HepG2 (cell line): Measurements from ENCODE around the gene PTPRF. TPM values are rescaled to one million over a fixed set of nuclear protein-coding genes. Genes with fewer than 3 reads are reported as not detected.

Experiments used
- DPF2 ChIP-seq: sonication (generic); formaldehyde crosslinking; IDR thresholded peaks from 2 replicates; pipeline ENCODE4 v1.4.0; 2020; ENCODE audit warnings: mild to moderate bottlenecking, low read depth, missing genetic modification reagents, borderline replicate concordance
- ETV5 ChIP-seq: IDR thresholded peaks from 2 replicates; pipeline ENCODE4 v1.6.1; 2018; ENCODE audit warnings: missing biosample characterization, missing genetic modification reagents, inconsistent platforms, borderline replicate concordance
- FLYWCH1 ChIP-seq: sonication (generic); formaldehyde crosslinking; IDR thresholded peaks from 2 replicates; pipeline ENCODE4 v1.8.1; 2023; ENCODE audit warnings: mild to moderate bottlenecking, missing genetic modification reagents
- KLF16 ChIP-seq, 2 experiments: sonication (generic) in 1 of 2; formaldehyde crosslinking in 1 of 2; IDR thresholded peaks; 2 replicates each; pipeline versions ENCODE4 v1.6.1 to v1.8.0; 2016 to 2023; ENCODE audit warnings: missing genetic modification reagents in 2 of 2, missing compliant biosample characterization in 1 of 2
- MAFF ChIP-seq: IDR thresholded peaks from 2 replicates; pipeline ENCODE4 v1.6.1; 2011; ENCODE audit warnings: low read depth, low read length, improper control_type of control experiment
- MXD1 ChIP-seq: sonication (generic); formaldehyde crosslinking; IDR thresholded peaks from 2 replicates; pipeline ENCODE4 v1.4.0; 2020; ENCODE audit warnings: mild to moderate bottlenecking, missing genetic modification reagents
- MXD3 ChIP-seq: IDR thresholded peaks from 2 replicates; pipeline ENCODE4 v1.6.1; 2016; ENCODE audit warnings: mild to moderate bottlenecking, missing biosample characterization, missing genetic modification reagents
- POLR2AphosphoS5 ChIP-seq: IDR thresholded peaks from 2 replicates; pipeline ENCODE4 v1.6.1; 2012; ENCODE audit warnings: low read depth, low read length
- SALL2 ChIP-seq: sonication (generic); formaldehyde crosslinking; IDR thresholded peaks from 2 replicates; pipeline ENCODE4 v1.8.1; 2023; ENCODE audit warnings: mild to moderate bottlenecking, missing genetic modification reagents, inconsistent platforms
- SMARCE1 ChIP-seq: fragments of 450-650 bp; IDR thresholded peaks from 2 replicates; pipeline ENCODE4 v1.6.1; 2017; ENCODE audit warnings: borderline replicate concordance
- TAF1 ChIP-seq: sonication (generic); formaldehyde crosslinking; IDR thresholded peaks from 2 replicates; pipeline ENCODE4 v1.4.0; 2020; ENCODE audit warnings: missing genetic modification reagents
- TBX2 ChIP-seq: sonication (generic); formaldehyde crosslinking; IDR thresholded peaks from 2 replicates; pipeline ENCODE4 v1.5.0; 2020; ENCODE audit warnings: missing genetic modification reagents, mild to moderate bottlenecking, borderline replicate concordance
- TRAFD1 ChIP-seq: sonication (generic); formaldehyde crosslinking; IDR thresholded peaks from 2 replicates; pipeline ENCODE4 v1.5.1; 2020; ENCODE audit warnings: missing genetic modification reagents, mild to moderate bottlenecking, borderline replicate concordance
- UBTF ChIP-seq: sonication (generic); formaldehyde crosslinking; IDR thresholded peaks from 2 replicates; pipeline ENCODE4 v1.4.0; 2020; ENCODE audit warnings: mild to moderate bottlenecking, missing genetic modification reagents
- ZBTB44 ChIP-seq: sonication (generic); formaldehyde crosslinking; IDR thresholded peaks from 2 replicates; pipeline ENCODE4 v1.4.0; 2020; ENCODE audit warnings: missing genetic modification reagents
- ZEB1 ChIP-seq: IDR thresholded peaks from 2 replicates; pipeline ENCODE4 v1.6.1; 2012; ENCODE audit warnings: mild to moderate bottlenecking, low read depth, inconsistent platforms; ENCODE audit not compliant: insufficient replicate concordance
- ZFY ChIP-seq: sonication (generic); formaldehyde crosslinking; IDR thresholded peaks from 2 replicates; pipeline ENCODE4 v1.4.0; 2020; ENCODE audit warnings: missing genetic modification reagents
- ZNF205 ChIP-seq: IDR thresholded peaks from 2 replicates; pipeline ENCODE4 v1.6.1; 2018; ENCODE audit warnings: missing biosample characterization, missing genetic modification reagents
- ZNF354B ChIP-seq: sonication (generic); formaldehyde crosslinking; IDR thresholded peaks from 2 replicates; pipeline ENCODE4 v1.8.0; 2022; ENCODE audit warnings: mild to moderate bottlenecking, missing genetic modification reagents
- ZNF563 ChIP-seq: sonication (generic); formaldehyde crosslinking; IDR thresholded peaks from 2 replicates; pipeline ENCODE4 v1.8.0; 2022; ENCODE audit warnings: mild to moderate bottlenecking, moderate library complexity, missing genetic modification reagents
- ZNF782 ChIP-seq: sonication (generic); formaldehyde crosslinking; IDR thresholded peaks from 2 replicates; pipeline ENCODE4 v1.4.0; 2020; ENCODE audit warnings: missing genetic modification reagents, mild to moderate bottlenecking, borderline replicate concordance
- polyA plus RNA-seq, 8 experiments: library from polyadenylated mRNA; depleted of rRNA in 3 of 8; stranded (reverse) in 7 of 8; unstranded in 1 of 8; fragments of >200 nt; fragmentation: Illumina TruSeq in 4 of 8; extraction: Trizol in 4 of 8; gene quantifications; 2 replicates each; pipeline versions ENCODE4 v1.2.1 to v1.2.3, GENCODE V29; 2011 to 2016; ENCODE audit warnings: low read depth in 4 of 8, missing spikeins in 1 of 8, mixed read lengths in 1 of 8; ENCODE audit not compliant: insufficient read depth in 1 of 8
- total RNA-seq, 5 experiments: library from RNA; depleted of rRNA; stranded (reverse); fragments of >200 nt; fragmentation: Illumina TruSeq; extraction: Trizol; gene quantifications; 2 replicates each; pipeline ENCODE4 v1.2.3, GENCODE V29; 2016; ENCODE audit warnings: low read depth in 1 of 5

PTPRF gene
- total and polyA plus RNA-seq, 2 of the 13 experiments (the other 11 are each of a cell fraction or from before 2014, with no cell fraction given), result 55.9 to 167 TPM

GRCh38 chr1:43650310-43651085 lies 119.8 kb downstream of the PTPRF start (continued):
- TF ChIP-seq TAF1 (peak; percentile 83), UBTF (CRISPR knock-in tag) (peak; percentile 53; the same call in 1 of the 2 replicates), SALL2 (CRISPR knock-in tag) (peak; percentile 59; the same call in 1 of the 2 replicates), TRAFD1 (peak; percentile 48; the same call in 1 of the 2 replicates), MXD1 (CRISPR knock-in tag) (peak; percentile 65; the same call in 1 of the 2 replicates), MAFF (no peak), FLYWCH1 (CRISPR knock-in tag) (no peak), ZFY (CRISPR knock-in tag) (peak; percentile 92), ZNF205 (CRISPR knock-in tag) (peak; percentile 27; the same call in 1 of the 2 replicates), ZNF354B (CRISPR knock-in tag) (no peak), ETV5 (CRISPR knock-in tag) (peak; percentile 45), POLR2AphosphoS5 (peak; percentile 76), TBX2 (CRISPR knock-in tag) (peak; percentile 59), ZNF563 (CRISPR knock-in tag) (peak; percentile 77; the same call in 1 of the 2 replicates), MXD3 (no peak), ZBTB44 (CRISPR knock-in tag) (peak; percentile 50; the same call in 1 of the 2 replicates), SMARCE1 (no peak), KLF16 (CRISPR knock-in tag; IDR thresholded peaks at IDR 0.05) (peak in 1 of 2 experiments; percentile 76; a peak in 2 of 4 replicates), DPF2 (CRISPR knock-in tag) (no peak), ZEB1 (peak; percentile 55), ZNF782 (CRISPR knock-in tag) (peak; percentile 80; the same call in 1 of the 2 replicates)
